ENCODE data around the gene CD44. TPM values are rescaled to one million over a fixed set of nuclear protein-coding genes. Genes with fewer than 3 reads are reported as not detected.

Gene CD44
- total RNA-seq, 1 experiment from 2014 or later: 6.1 TPM

GRCh38 chr11:35216962-35217678, 78.1 kb downstream of the CD44 start:
- no peak overlapping the region for H2AK5ac ChIP-seq (ENCODE audit: insufficient read length, low read length)
- no peaks in the 10 kb centered on the region for H4K20me1 ChIP-seq (ENCODE audit: control insufficient read depth, insufficient read depth, insufficient read length)
- H4K5ac ChIP-seq (ENCODE audit: insufficient read length, low read depth, low read length): no peak overlapping the region
- no peak overlapping the region for H2BK15ac ChIP-seq (ENCODE audit: low read depth, low read length)
- H2BK120ac ChIP-seq (ENCODE audit: low read depth, low read length, poor library complexity, severe bottlenecking): no peak overlapping the region
- H2BK12ac ChIP-seq (ENCODE audit: insufficient read length, low read depth, low read length): no peak overlapping the region
- H3T11ph ChIP-seq (ENCODE audit: low read length): peak overlapping the region; percentile 36
- no peak overlapping the region for H4K91ac ChIP-seq (ENCODE audit: insufficient read length, low read depth, low read length)
- no peak overlapping the region for H3K9ac ChIP-seq (ENCODE audit: extremely low read depth, insufficient read length, low read length)
- Mint-ChIP-seq H3K36me3 (ENCODE audit: insufficient read depth in 1 of 3, low read depth in 3 of 3) (no peaks in the 10 kb centered on the region; a peak in 1 of 7 replicates), H3K27me3 (ENCODE audit: low read depth) (no peaks in the 10 kb centered on the region), H3K4me3 (no peak overlapping the region), H3K9me3 (no peaks in the 10 kb centered on the region; a peak in 1 of 5 replicates), H3K27ac (no peak overlapping the region; a peak in 1 of 7 replicates), H3K4me1 (peaks cover 28 to 36% of the 10 kb centered on the region in 2 experiments)
- no peak for TF ChIP-seq CTCF (conservative IDR thresholded peaks at IDR 0.05)
- no peaks in the 10 kb centered on the region for H3K27me3 ChIP-seq (ENCODE audit: insufficient read depth, low read length)
- H3K4me1 ChIP-seq (ENCODE audit: insufficient read depth, low read length): peaks cover 11% of the 10 kb centered on the region; the same call in 1 of the 2 replicates
- no peaks in the 10 kb centered on the region for H3K79me1 ChIP-seq (ENCODE audit: insufficient read depth, low read depth, low read length, poor library complexity, severe bottlenecking)
- H3K9me3 ChIP-seq (ENCODE audit: control insufficient read depth, low read depth, low read length): no peaks in the 10 kb centered on the region
- no peak overlapping the region for H2BK5ac ChIP-seq (ENCODE audit: insufficient read length, low read length)
- no peaks in the 10 kb centered on the region for H3K79me2 ChIP-seq (ENCODE audit: insufficient read depth, low read length)
- no peak overlapping the region for H2BK20ac ChIP-seq (ENCODE audit: low read depth, low read length, poor library complexity, severe bottlenecking)
- H3K23ac ChIP-seq (ENCODE audit: insufficient read length, low read depth, low read length): no peak overlapping the region
- no peaks in the 10 kb centered on the region for H3K23me2 ChIP-seq (ENCODE audit: insufficient read length, low read depth, low read length, poor library complexity, severe bottlenecking)
- H3K4me2 ChIP-seq (ENCODE audit: insufficient read depth, insufficient read length, low read length): no peak overlapping the region
- no peak overlapping the region for H3K27ac ChIP-seq (ENCODE audit: insufficient read length, low read depth, low read length)
- no peak overlapping the region for H3K14ac ChIP-seq (ENCODE audit: insufficient read depth, low read length)
- no peak overlapping the region for H4K8ac ChIP-seq (replicated peaks; ENCODE audit: insufficient read length, low read depth, low read length)
- H3K18ac ChIP-seq (ENCODE audit: insufficient read length, low read depth, low read length): no peak overlapping the region
- H3K56ac ChIP-seq (ENCODE audit: insufficient read length, low read depth, low read length): no peak overlapping the region
- DNase-seq: peak; percentile 33
- no peak overlapping the region for H3K4ac ChIP-seq (ENCODE audit: low read depth, low read length)
- WGBS (ENCODE audit: extremely low coverage, insufficient read length, low lambda C conversion rate): no CpG with 5 or more reads among the region's 3 CpGs
- no peak overlapping the region for H2AFZ ChIP-seq (ENCODE audit: low read length)
